CD4-positive, CD25-positive, alpha-beta regulatory T cell (primary cell): ENCODE data around the gene EBLN1. TPM values are rescaled to one million over a fixed set of nuclear protein-coding genes. Genes with fewer than 3 reads are reported as not detected.

Source experiments
- ATAC-seq, 2 donors: fragments of 150-1000 bp; cut with Tn5 transposase; one replicate each; pipeline ENCODE4 v1.10.0; 2021; ENCODE audit warnings: low read depth in 2 of 2, moderate number of reproducible peaks in 2 of 2, moderate library complexity in 1 of 2
- DNase-seq, 3 donors: peaks; one replicate each; pipeline versions ENCODE4 v3.0.0 to v3.0.0-alpha.2; 2012 to 2022; ENCODE audit warnings: mixed read lengths in 1 of 3
- H3K27ac ChIP-seq: one replicate; pipeline ENCODE4 v1.7.0; 2013; ENCODE audit warnings: mild to moderate bottlenecking, low read length; ENCODE audit not compliant: insufficient read depth, poor library complexity, severe bottlenecking
- H3K27me3 ChIP-seq: one replicate; pipeline ENCODE4 v1.7.0; 2013; ENCODE audit warnings: low read length; ENCODE audit not compliant: control insufficient read depth, insufficient read depth
- H3K36me3 ChIP-seq: one replicate; pipeline ENCODE4 v1.7.0; 2013; ENCODE audit warnings: mild to moderate bottlenecking, low read length, moderate library complexity; ENCODE audit not compliant: control insufficient read depth, insufficient read depth
- H3K4me1 ChIP-seq: 2 replicates; pipeline ENCODE4 v1.7.0; 2013; ENCODE audit warnings: mild to moderate bottlenecking, low read length; ENCODE audit not compliant: insufficient read depth, control insufficient read depth, poor library complexity, severe bottlenecking
- H3K4me3 ChIP-seq: one replicate; pipeline ENCODE4 v1.7.0; 2013; ENCODE audit warnings: low read depth, mild to moderate bottlenecking, low read length, moderate library complexity
- H3K9me3 ChIP-seq, 2 experiments: 1 replicate in 1 of 2; 2 replicates in 1 of 2; pipeline ENCODE4 v1.7.0; 2013; ENCODE audit warnings: low read length in 2 of 2, mild to moderate bottlenecking in 1 of 2, moderate library complexity in 1 of 2; ENCODE audit not compliant: control insufficient read depth in 2 of 2
- H3K27ac Mint-ChIP-seq, 3 donors: one replicate each; pipeline ENCODE4 v1.8.0; 2020 to 2022; ENCODE audit warnings: mild to moderate bottlenecking in 3 of 3, mixed read lengths in 3 of 3, moderate library complexity in 2 of 3
- H3K27me3 Mint-ChIP-seq: one replicate; pipeline ENCODE4 v1.8.0; 2022; ENCODE audit warnings: mild to moderate bottlenecking, mixed read lengths
- H3K36me3 Mint-ChIP-seq: one replicate; pipeline ENCODE4 v1.8.0; 2020; ENCODE audit warnings: mixed read lengths
- H3K4me1 Mint-ChIP-seq, 4 donors: one replicate each; pipeline ENCODE4 v1.8.0; 2020 to 2022; ENCODE audit warnings: mixed read lengths in 4 of 4, mild to moderate bottlenecking in 1 of 4
- H3K4me3 Mint-ChIP-seq, 4 donors: one replicate each; pipeline ENCODE4 v1.8.0; 2020 to 2022; ENCODE audit warnings: mild to moderate bottlenecking in 4 of 4, mixed read lengths in 4 of 4, moderate library complexity in 3 of 4
- H3K9me3 Mint-ChIP-seq, 7 donors: one replicate each; pipeline ENCODE4 v1.8.0; 2020 to 2022; ENCODE audit warnings: mixed read lengths in 7 of 7, mild to moderate bottlenecking in 3 of 7, moderate library complexity in 2 of 7
- polyA plus RNA-seq, 4 donors: library from polyadenylated mRNA; unstranded; fragments of 300-500 nt; fragmentation: Illumina TruSeq; gene quantifications; one replicate each; pipeline ENCODE4 v1.2.3, GENCODE V29; 2021
- total RNA-seq: library from RNA; stranded (reverse); gene quantifications from one replicate; pipeline ENCODE4 v1.2.3, GENCODE V29; 2022

The EBLN1 gene
- total and polyA plus RNA-seq, 5 donors from 2014 or later = not detected

- Mint-ChIP-seq H3K27ac (peak overlapping the region; percentile 98 to 100 (median 99)), H3K36me3 (no peaks in the 10 kb centered on the region), H3K9me3 (peaks cover 0 to 3% (median 0%) of the 10 kb centered on the region in 7 donors), H3K4me1 (peaks cover 17 to 48% (median 32%) of the 10 kb centered on the region in 4 donors), H3K27me3 (peaks cover 41% of the 10 kb centered on the region), H3K4me3 (peak overlapping the region; percentile 94 to 100 (median 96))
- Histone ChIP-seq H3K36me3 (no peaks in the 10 kb centered on the region), H3K4me1 (peaks cover 30% of the 10 kb centered on the region), H3K27me3 (peaks cover 18% of the 10 kb centered on the region), H3K27ac (peak overlapping the region; percentile 80), H3K4me3 (peak overlapping the region; percentile 94), H3K9me3 (no peaks in the 10 kb centered on the region)
- DNase-seq (peak; percentile 26 to 65 (median 60)), ATAC-seq (peak; percentile 55 to 59)
These were observed 34.5 kb upstream of the EBLN1 start for GRCh38 chr10:22252224-22252800.

DNA sequence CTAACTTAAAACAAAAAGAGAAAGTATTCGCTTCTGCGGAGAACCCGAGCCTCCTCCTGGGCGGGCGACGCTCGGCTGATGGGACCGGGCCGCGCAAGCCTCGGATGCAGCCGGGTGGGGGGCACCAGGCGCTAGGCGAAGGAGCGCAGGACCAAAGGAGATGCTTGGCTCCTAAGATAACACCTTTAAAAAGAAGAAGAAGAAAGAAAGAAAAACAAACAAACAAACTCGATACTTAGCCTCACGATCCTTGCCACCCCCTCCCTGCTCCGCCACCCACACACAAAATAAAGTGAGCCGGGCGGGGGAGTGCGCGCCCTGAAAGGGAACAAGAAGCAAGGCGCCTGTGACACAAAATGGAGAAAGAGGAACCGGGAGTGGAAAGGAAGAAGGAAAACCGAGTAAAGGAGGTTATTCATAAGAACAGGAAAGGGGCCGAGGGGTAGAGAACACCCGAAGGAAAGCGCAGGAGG lies 34.0 kb upstream of the EBLN1 start:
- peaks cover 21 to 53% (median 36%) of the 10 kb centered on the region in 4 donors for H3K4me1 Mint-ChIP-seq
- peak; percentile 51 to 54 for ATAC-seq
- peak; percentile 38 to 85 (median 75) for DNase-seq

GRCh38 chr10:22250897-22251660 lies 33.3 kb upstream of the EBLN1 start:
- peaks cover 22 to 56% (median 40%) of the 10 kb centered on the region in 4 donors for H3K4me1 Mint-ChIP-seq
- DNase-seq = no peak
- Histone ChIP-seq H3K4me1 (peaks cover 30% of the 10 kb centered on the region), H3K27me3 (peaks cover 15% of the 10 kb centered on the region), H3K27ac (peak overlapping the region; percentile 80), H3K4me3 (peak overlapping the region; percentile 94), H3K36me3 (no peaks in the 10 kb centered on the region), H3K9me3 (no peaks in the 10 kb centered on the region)
- H3K9me3 Mint-ChIP-seq = peaks cover 0 to 3% (median 0%) of the 10 kb centered on the region in 7 donors
- peak overlapping the region; percentile 94 to 100 (median 96) for H3K4me3 Mint-ChIP-seq
- no peaks in the 10 kb centered on the region for H3K36me3 Mint-ChIP-seq
- H3K27me3 Mint-ChIP-seq = peaks cover 35% of the 10 kb centered on the region
- peak overlapping the region; percentile 98 to 100 (median 99) for H3K27ac Mint-ChIP-seq
- no peak for ATAC-seq

More for the DNA sequence above, 34.0 kb upstream of the EBLN1 start:
- no peaks in the 10 kb centered on the region for H3K36me3 Mint-ChIP-seq
- Histone ChIP-seq H3K27ac (peak overlapping the region; percentile 80), H3K27me3 (peaks cover 15% of the 10 kb centered on the region), H3K4me3 (peak overlapping the region; percentile 94), H3K36me3 (no peaks in the 10 kb centered on the region), H3K9me3 (no peaks in the 10 kb centered on the region), H3K4me1 (peaks cover 30% of the 10 kb centered on the region)
- H3K9me3 Mint-ChIP-seq = peaks cover 0 to 3% (median 0%) of the 10 kb centered on the region in 7 donors
- H3K4me3 Mint-ChIP-seq = peak overlapping the region; percentile 94 to 100 (median 96)
- H3K27ac Mint-ChIP-seq = peak overlapping the region; percentile 98 to 100 (median 99)
- peaks cover 36% of the 10 kb centered on the region for H3K27me3 Mint-ChIP-seq

DNA sequence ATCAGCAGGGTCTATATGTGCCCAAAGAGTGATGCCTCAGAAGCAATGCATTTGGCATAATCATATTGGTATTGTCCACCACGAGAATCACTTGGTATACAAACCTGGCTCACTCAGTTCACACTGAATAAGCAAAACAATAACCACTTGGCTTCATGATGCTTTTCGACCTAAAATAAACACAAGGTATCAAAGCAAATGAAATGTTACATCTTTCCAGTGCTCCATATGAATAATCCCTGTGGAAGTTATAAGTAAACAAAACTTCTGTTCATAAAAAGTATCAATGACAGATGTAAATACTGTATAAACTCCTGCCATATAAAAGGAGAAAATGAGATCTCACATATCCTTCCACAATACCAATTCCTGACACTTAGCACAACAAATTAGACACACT lies 29.8 kb upstream of the EBLN1 start:
- Mint-ChIP-seq H3K36me3 (no peaks in the 10 kb centered on the region), H3K9me3 (peaks cover 0 to 5% (median 1%) of the 10 kb centered on the region in 7 donors), H3K27me3 (peaks cover 20% of the 10 kb centered on the region), H3K4me3 (peak overlapping the region in 1 of 4 donors; percentile 47), H3K27ac (peak overlapping the region; percentile 19 to 84 (median 80)), H3K4me1 (peaks cover 22 to 40% (median 31%) of the 10 kb centered on the region in 4 donors)
- Histone ChIP-seq H3K4me3 (no peak overlapping the region), H3K27me3 (no peaks in the 10 kb centered on the region), H3K4me1 (peaks cover 14% of the 10 kb centered on the region), H3K9me3 (no peaks in the 10 kb centered on the region), H3K36me3 (no peaks in the 10 kb centered on the region), H3K27ac (peak overlapping the region; percentile 24)
- ATAC-seq (no peak), DNase-seq (no peak)

GRCh38 chr10:22246680-22247391 lies 29.0 kb upstream of the EBLN1 start:
- peaks cover 0 to 5% (median 1%) of the 10 kb centered on the region in 7 donors for H3K9me3 Mint-ChIP-seq
- peaks cover 8% of the 10 kb centered on the region for H3K4me1 ChIP-seq
- ATAC-seq (peak; percentile 89), DNase-seq (peak in 2 of 3 donors; percentile 13 to 51)
- peaks cover 23% of the 10 kb centered on the region for H3K27me3 Mint-ChIP-seq
- H3K9me3 ChIP-seq = no peaks in the 10 kb centered on the region
- H3K36me3 Mint-ChIP-seq = no peaks in the 10 kb centered on the region
- peaks cover 19 to 36% (median 29%) of the 10 kb centered on the region in 4 donors for H3K4me1 Mint-ChIP-seq
- peak overlapping the region in 1 of 4 donors; percentile 47 for H3K4me3 Mint-ChIP-seq
- peak overlapping the region; percentile 19 to 84 (median 82) for H3K27ac Mint-ChIP-seq
- no peaks in the 10 kb centered on the region for H3K36me3 ChIP-seq
- H3K27me3 ChIP-seq = peaks cover under 1% of the 10 kb centered on the region
- H3K27ac ChIP-seq = peak overlapping the region; percentile 24
- no peak overlapping the region for H3K4me3 ChIP-seq

- Histone ChIP-seq H3K4me1 (no peaks in the 10 kb centered on the region), H3K27me3 (peaks cover 11% of the 10 kb centered on the region), H3K4me3 (no peak overlapping the region), H3K27ac (no peak overlapping the region), H3K36me3 (no peaks in the 10 kb centered on the region), H3K9me3 (peaks cover 0 to 3% of the 10 kb centered on the region in 2 experiments)
- Mint-ChIP-seq H3K36me3 (no peaks in the 10 kb centered on the region), H3K9me3 (peaks cover 0 to 7% (median 1%) of the 10 kb centered on the region in 7 donors), H3K4me1 (peaks cover 10 to 26% (median 21%) of the 10 kb centered on the region in 4 donors), H3K27me3 (peaks cover 18% of the 10 kb centered on the region), H3K27ac (peak overlapping the region in 2 of 3 donors; percentile 19 to 83), H3K4me3 (peak overlapping the region in 1 of 4 donors; percentile 15)
- DNase-seq (no peak), ATAC-seq (no peak)
These were observed 27.8 kb upstream of the EBLN1 start for GRCh38 chr10:22245567-22245966.

GRCh38 chr10:22244855-22245254 lies 27.0 kb upstream of the EBLN1 start:
- ATAC-seq (no peak), DNase-seq (peak in 1 of 3 donors; percentile 20)
- Histone ChIP-seq H3K4me3 (no peak overlapping the region), H3K4me1 (no peaks in the 10 kb centered on the region), H3K9me3 (peaks cover 0 to 3% of the 10 kb centered on the region in 2 experiments), H3K27ac (no peak overlapping the region), H3K27me3 (peaks cover 11% of the 10 kb centered on the region), H3K36me3 (no peaks in the 10 kb centered on the region)
- Mint-ChIP-seq H3K27ac (no peak overlapping the region), H3K9me3 (peaks cover 0 to 7% (median 1%) of the 10 kb centered on the region in 7 donors), H3K27me3 (peaks cover 14% of the 10 kb centered on the region), H3K4me3 (no peak overlapping the region), H3K36me3 (no peaks in the 10 kb centered on the region), H3K4me1 (peaks cover 6 to 20% (median 16%) of the 10 kb centered on the region in 4 donors)
